Gastroesophageal sphincter (tissue), 4 donors: Measurements from ENCODE around the gene PRKAR1B. TPM values are rescaled to one million over a fixed set of nuclear protein-coding genes. Genes with fewer than 3 reads are reported as not detected.

Source experiments
- ATAC-seq: fragments of 150-250 bp; one replicate; pipeline ENCODE4 v1.9.1; 2016; ENCODE audit warnings: mild to moderate bottlenecking, moderate library complexity
- H3K27ac ChIP-seq, 4 donors: fragments of 200-600 bp; sonication (generic) in 3 of 4; 1 replicate in 3 of 4; 2 replicates in 1 of 4; pipeline ENCODE4 v1.5.1; 2016 to 2019
- H3K27me3 ChIP-seq: fragments of 200-600 bp; sonication (generic); one replicate; pipeline ENCODE4 v1.5.1; 2019
- H3K36me3 ChIP-seq, 2 donors: fragments of 200-600 bp; sonication (generic); one replicate each; pipeline ENCODE4 v1.5.1; 2019; ENCODE audit warnings: control low read depth in 1 of 2
- H3K4me1 ChIP-seq, 3 donors: fragments of 200-600 bp; sonication (generic); 1 replicate in 2 of 3; 2 replicates in 1 of 3; pipeline ENCODE4 v1.5.1; 2016 to 2019; ENCODE audit warnings: control low read depth in 2 of 3
- H3K4me3 ChIP-seq, 2 donors: fragments of 200-600 bp; sonication (generic); one replicate each; pipeline ENCODE4 v1.5.1; 2019; ENCODE audit warnings: mild to moderate bottlenecking in 1 of 2, moderate library complexity in 1 of 2
- H3K9me3 ChIP-seq, 3 donors: fragments of 200-600 bp; sonication (generic); one replicate each; pipeline ENCODE4 v1.5.1; 2017 to 2019; ENCODE audit warnings: control low read depth in 2 of 3
- EP300 ChIP-seq: sonication (generic); formaldehyde crosslinking; IDR thresholded peaks from one replicate; pipeline ENCODE4 v1.6.1; 2017; ENCODE audit warnings: antibody characterized with exemption, mild to moderate bottlenecking
- POLR2A ChIP-seq, 2 donors: fragments of 450-650 bp; IDR thresholded peaks; one replicate each; pipeline ENCODE4 v1.6.1; 2017; ENCODE audit warnings: antibody characterized with exemption in 2 of 2, mild to moderate bottlenecking in 2 of 2, moderate library complexity in 1 of 2
- POLR2AphosphoS5 ChIP-seq: sonication (generic); formaldehyde crosslinking; IDR thresholded peaks from one replicate; pipeline ENCODE4 v1.6.1; 2017; ENCODE audit warnings: antibody characterized with exemption
- WGBS, 2 donors: methylation state at CpG; one replicate each; pipeline ENCODE4 v1.1.5; 2018; ENCODE audit warnings: low coverage in 1 of 2; 5-methylcytosine and 5-hydroxymethylcytosine counted together
- total RNA-seq, 4 donors: library from RNA; depleted of rRNA; stranded (reverse); fragments of >200 nt; gene quantifications; one replicate each; pipeline ENCODE4 v1.1.0, GENCODE V29; 2016
- TF ChIP-seq, protein P1 (sequence below), 4 experiments: fragments of 200-600 bp in 2 of 4; fragments of 450-650 bp in 2 of 4; sonication (generic) in 1 of 4; IDR thresholded peaks; one replicate each; pipeline ENCODE4 v1.5.1; 2017 to 2019; ENCODE audit warnings: antibody characterized with exemption in 4 of 4, mild to moderate bottlenecking in 2 of 4, moderate library complexity in 2 of 4

Gene PRKAR1B
- total RNA-seq, 4 donors from 2014 or later = 11.6 to 39.1 (median 24.8) TPM

DNA sequence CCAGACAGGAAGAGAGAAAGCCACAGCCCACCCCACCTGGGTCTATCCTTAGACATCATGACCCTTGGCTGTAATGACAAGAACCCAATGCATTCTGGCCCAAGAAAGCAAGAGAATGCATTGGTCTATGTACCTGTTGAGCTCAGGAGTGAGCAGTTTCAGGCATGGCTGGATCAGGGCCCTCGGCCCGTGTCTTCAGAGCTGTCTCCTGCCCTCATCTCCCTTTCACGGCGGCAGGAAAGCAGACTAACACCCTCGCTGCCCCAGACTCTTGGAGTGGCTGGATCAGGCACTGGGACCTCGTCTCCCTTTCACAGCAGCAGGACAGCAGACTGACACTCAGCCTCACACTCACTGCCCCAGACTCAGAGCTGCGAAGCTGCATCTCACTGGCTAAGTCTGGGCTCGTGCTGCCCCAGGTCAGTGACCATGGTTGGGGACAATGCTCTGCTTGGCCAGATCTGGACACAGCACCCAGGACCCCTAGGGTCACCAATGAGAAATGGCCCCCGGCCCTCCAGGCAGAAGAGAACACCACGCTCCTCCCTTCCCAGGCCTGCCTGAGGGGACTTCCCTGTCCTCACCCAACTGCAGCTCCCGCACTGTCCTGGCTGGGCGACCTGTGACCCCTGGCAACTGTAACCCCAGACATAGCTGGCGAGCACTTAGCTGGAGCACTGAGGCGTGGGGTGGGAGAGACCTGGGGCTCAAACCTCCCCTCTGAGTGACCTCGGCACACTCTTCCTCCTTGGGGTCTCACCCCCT lies 194.5 kb downstream of the PRKAR1B start:
- Histone ChIP-seq H3K36me3 (no peaks in the 10 kb centered on the region), H3K27ac (no peak overlapping the region), H3K9me3 (no peaks in the 10 kb centered on the region), H3K4me3 (no peak overlapping the region), H3K27me3 (peaks cover 17% of the 10 kb centered on the region), H3K4me1 (no peaks in the 10 kb centered on the region)
- ATAC-seq = no peak
- 83 to 100% methylated on average over 2 to 3 of the region's 15 CpGs for WGBS, 2 donors
- TF ChIP-seq POLR2AphosphoS5 (no peak), POLR2A (IDR thresholded peaks at IDR 0.05) (no peak), EP300 (no peak)
- TF ChIP-seq, protein P1, sequence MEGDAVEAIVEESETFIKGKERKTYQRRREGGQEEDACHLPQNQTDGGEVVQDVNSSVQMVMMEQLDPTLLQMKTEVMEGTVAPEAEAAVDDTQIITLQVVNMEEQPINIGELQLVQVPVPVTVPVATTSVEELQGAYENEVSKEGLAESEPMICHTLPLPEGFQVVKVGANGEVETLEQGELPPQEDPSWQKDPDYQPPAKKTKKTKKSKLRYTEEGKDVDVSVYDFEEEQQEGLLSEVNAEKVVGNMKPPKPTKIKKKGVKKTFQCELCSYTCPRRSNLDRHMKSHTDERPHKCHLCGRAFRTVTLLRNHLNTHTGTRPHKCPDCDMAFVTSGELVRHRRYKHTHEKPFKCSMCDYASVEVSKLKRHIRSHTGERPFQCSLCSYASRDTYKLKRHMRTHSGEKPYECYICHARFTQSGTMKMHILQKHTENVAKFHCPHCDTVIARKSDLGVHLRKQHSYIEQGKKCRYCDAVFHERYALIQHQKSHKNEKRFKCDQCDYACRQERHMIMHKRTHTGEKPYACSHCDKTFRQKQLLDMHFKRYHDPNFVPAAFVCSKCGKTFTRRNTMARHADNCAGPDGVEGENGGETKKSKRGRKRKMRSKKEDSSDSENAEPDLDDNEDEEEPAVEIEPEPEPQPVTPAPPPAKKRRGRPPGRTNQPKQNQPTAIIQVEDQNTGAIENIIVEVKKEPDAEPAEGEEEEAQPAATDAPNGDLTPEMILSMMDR (IDR thresholded peaks at IDR 0.05) = no peak

DNA sequence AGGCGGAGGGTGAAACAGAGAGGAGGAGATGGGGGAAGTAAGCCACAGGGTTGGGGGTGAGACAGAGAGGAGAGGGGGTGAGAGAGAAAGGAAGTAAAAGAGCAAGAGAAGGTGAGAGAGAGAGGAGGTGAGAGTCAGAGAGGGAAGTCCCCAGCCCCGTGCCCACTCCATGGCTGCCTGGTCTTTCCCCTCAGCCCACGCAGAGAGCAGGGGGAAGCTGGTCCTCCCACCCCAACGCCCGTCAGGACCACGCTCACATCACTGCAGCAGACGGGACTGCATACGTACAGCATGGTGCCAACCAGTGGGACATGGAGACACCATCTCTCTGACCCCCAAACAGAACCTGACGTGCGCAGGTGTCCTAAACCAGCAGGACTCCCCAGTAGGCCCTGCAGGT lies 195.3 kb downstream of the PRKAR1B start:
- Histone ChIP-seq H3K27me3 (peaks cover 17% of the 10 kb centered on the region), H3K9me3 (peaks cover 0 to 6% (median 0%) of the 10 kb centered on the region in 3 donors), H3K36me3 (no peaks in the 10 kb centered on the region), H3K27ac (no peak overlapping the region), H3K4me1 (no peaks in the 10 kb centered on the region), H3K4me3 (no peak overlapping the region)
- TF ChIP-seq POLR2A (IDR thresholded peaks at IDR 0.05) = no peak
- TF ChIP-seq EP300 = no peak
- TF ChIP-seq, protein P1 (IDR thresholded peaks at IDR 0.05) = no peak
- no peak for TF ChIP-seq POLR2AphosphoS5
- WGBS, 2 donors = 80% methylated on average over 1 of the region's 10 CpGs; no CpG with 5 or more reads in 1 of the 2 donors
- ATAC-seq = no peak

DNA sequence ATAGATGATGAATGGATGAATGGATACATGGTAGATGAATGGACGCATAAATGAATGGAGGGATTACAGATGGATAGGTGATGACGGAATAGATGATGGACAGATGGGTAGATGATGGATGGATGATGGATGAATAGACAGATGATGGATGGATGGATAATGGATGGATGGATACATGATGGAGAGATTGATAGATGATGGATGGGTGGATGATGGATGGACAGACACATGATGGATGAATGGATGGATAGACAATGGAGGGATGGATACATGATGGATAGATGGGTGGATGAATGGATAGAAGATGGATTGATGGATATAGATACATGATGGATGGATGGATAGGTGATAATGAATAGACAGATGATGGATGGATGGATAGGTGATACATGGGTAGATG lies 198.6 kb downstream of the PRKAR1B start:
- Histone ChIP-seq H3K36me3 (no peaks in the 10 kb centered on the region), H3K27ac (no peak overlapping the region), H3K4me3 (no peak overlapping the region), H3K9me3 (peaks cover 0 to 6% (median 0%) of the 10 kb centered on the region in 3 donors), H3K27me3 (peaks cover 17% of the 10 kb centered on the region), H3K4me1 (no peaks in the 10 kb centered on the region)
- no peak for ATAC-seq
- TF ChIP-seq POLR2AphosphoS5 = peak; percentile 21
- no peak for TF ChIP-seq EP300
- WGBS, 2 donors = 90 to 91% methylated on average over 2 of the region's 2 CpGs

DNA sequence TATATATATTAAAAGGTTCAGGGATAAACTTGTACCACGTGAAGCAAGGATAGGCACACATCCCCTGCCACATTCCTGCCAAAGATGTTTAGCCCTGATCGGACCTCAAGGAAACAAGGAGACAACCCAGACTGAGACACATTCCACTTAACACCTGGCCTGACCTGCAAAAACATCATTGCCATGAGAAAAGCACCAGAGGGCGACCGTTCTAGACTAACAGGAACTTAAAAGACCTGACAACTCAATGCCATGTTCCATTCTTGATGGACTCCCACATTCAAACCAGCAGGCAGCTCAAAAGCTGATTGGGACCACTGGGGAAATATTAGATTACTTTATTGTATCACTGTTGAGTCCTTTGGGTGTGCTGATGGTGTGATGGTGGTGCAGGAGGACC lies 199.4 kb downstream of the PRKAR1B start:
- Histone ChIP-seq H3K9me3 (peaks cover 0 to 6% (median 0%) of the 10 kb centered on the region in 3 donors), H3K36me3 (no peaks in the 10 kb centered on the region), H3K27me3 (peaks cover 17% of the 10 kb centered on the region), H3K27ac (no peak overlapping the region), H3K4me3 (no peak overlapping the region), H3K4me1 (peaks cover 0 to 3% (median 0%) of the 10 kb centered on the region in 3 donors)
- no peak for TF ChIP-seq POLR2A (IDR thresholded peaks at IDR 0.05)
- TF ChIP-seq EP300 = no peak
- TF ChIP-seq POLR2AphosphoS5 = no peak
- TF ChIP-seq, protein P1 (IDR thresholded peaks at IDR 0.05) = no peak
- WGBS, 2 donors = 80 to 95% methylated on average over 3 to 4 of the region's 4 CpGs
- no peak for ATAC-seq

DNA sequence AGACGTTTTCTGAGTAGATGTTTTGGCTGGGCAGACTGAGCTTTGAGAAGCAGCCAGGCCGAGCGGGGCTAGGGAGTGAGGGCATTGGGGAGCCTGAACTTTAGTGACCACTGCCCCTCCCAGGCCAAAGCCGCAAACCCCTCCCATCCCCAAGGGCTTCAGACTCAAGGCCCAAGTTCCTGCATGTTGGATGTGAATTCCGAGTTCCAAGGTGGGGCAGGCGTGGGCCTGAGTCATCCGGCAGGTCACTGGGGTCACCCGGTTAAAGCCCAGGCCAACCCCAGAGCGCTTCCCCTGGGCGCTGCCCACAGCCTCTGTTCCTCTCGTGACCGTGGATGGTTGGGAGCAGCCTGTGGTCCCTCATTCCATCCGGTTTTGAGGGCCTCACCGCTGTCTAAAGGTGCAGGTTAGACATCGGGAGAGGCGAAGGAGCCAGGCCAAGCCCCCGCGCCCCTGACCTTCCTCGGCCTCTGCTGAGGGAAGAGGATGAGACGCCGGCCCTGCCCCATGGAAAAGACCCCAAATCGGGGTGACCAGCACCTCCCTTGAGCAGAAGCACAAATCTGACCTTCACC lies 200.5 kb downstream of the PRKAR1B start:
- Histone ChIP-seq H3K4me3 (no peak overlapping the region), H3K27ac (no peak overlapping the region), H3K4me1 (peaks cover 0 to 15% (median 6%) of the 10 kb centered on the region in 3 donors), H3K36me3 (no peaks in the 10 kb centered on the region), H3K9me3 (peaks cover 0 to 6% (median 0%) of the 10 kb centered on the region in 3 donors), H3K27me3 (peaks cover 17% of the 10 kb centered on the region)
- ATAC-seq = no peak
- TF ChIP-seq, protein P1 (IDR thresholded peaks at IDR 0.05) = no peak
- no peak for TF ChIP-seq EP300
- TF ChIP-seq POLR2AphosphoS5 = no peak
- no peak for TF ChIP-seq POLR2A (IDR thresholded peaks at IDR 0.05)
- 60 to 70% methylated on average over 2 to 3 of the region's 22 CpGs for WGBS, 2 donors
